ENCODE data around the gene ACBD4. TPM values are rescaled to one million over a fixed set of nuclear protein-coding genes. Genes with fewer than 3 reads are reported as not detected.

Gene ACBD4
- total RNA-seq, 1 donor from 2014 or later, result 16.3 TPM

- Histone ChIP-seq H3K36me3 (no peaks in the 10 kb centered on the region), H3K27ac (no peak overlapping the region), H3K4me3 (no peak overlapping the region), H3K4me1 (peaks cover 13% of the 10 kb centered on the region), H3K9me3 (no peaks in the 10 kb centered on the region), H3K27me3 (no peaks in the 10 kb centered on the region)
- intact Hi-C loops (cut with DNase I), result no loop called here
- ATAC-seq, result no peak
- no peak for TF ChIP-seq CTCF (IDR thresholded peaks at IDR 0.05)
- DNase-seq, result no peak
These were observed 42.1 kb downstream of the ACBD4 start for GRCh38 chr17:45177563-45177962.

- no peak for ATAC-seq
- Histone ChIP-seq H3K4me3 (no peak overlapping the region), H3K36me3 (no peaks in the 10 kb centered on the region), H3K27me3 (no peaks in the 10 kb centered on the region), H3K9me3 (no peaks in the 10 kb centered on the region), H3K27ac (no peak overlapping the region), H3K4me1 (no peaks in the 10 kb centered on the region)
- no peak for DNase-seq
- intact Hi-C loops (cut with DNase I), result no loop called here
- no peak for TF ChIP-seq CTCF (IDR thresholded peaks at IDR 0.05)
These were observed 48.7 kb downstream of the ACBD4 start for GRCh38 chr17:45184144-45184543.

- H3K36me3 ChIP-seq, result no peaks in the 10 kb centered on the region
- intact Hi-C loops (cut with DNase I), result no loop called here
- no peaks in the 10 kb centered on the region for H3K9me3 ChIP-seq
- H3K4me1 ChIP-seq, result no peaks in the 10 kb centered on the region
- no peak overlapping the region for H3K27ac ChIP-seq
- DNase-seq (no peak), ATAC-seq (no peak)
- H3K27me3 ChIP-seq, result no peaks in the 10 kb centered on the region
- no peak overlapping the region for H3K4me3 ChIP-seq
- TF ChIP-seq CTCF (IDR thresholded peaks at IDR 0.05), result no peak
These were observed 51.4 kb downstream of the ACBD4 start for GRCh38 chr17:45186801-45187354.

- Histone ChIP-seq H3K27me3 (no peaks in the 10 kb centered on the region), H3K4me1 (no peaks in the 10 kb centered on the region), H3K27ac (no peak overlapping the region), H3K36me3 (no peaks in the 10 kb centered on the region), H3K9me3 (no peaks in the 10 kb centered on the region), H3K4me3 (no peak overlapping the region)
- no peak for TF ChIP-seq CTCF (IDR thresholded peaks at IDR 0.05)
- no peak for DNase-seq
- no peak for ATAC-seq
- intact Hi-C loops (cut with DNase I), result no loop called here
These were observed 53.5 kb downstream of the ACBD4 start for GRCh38 chr17:45189009-45189408.

- TF ChIP-seq CTCF (IDR thresholded peaks at IDR 0.05), result no peak
- Histone ChIP-seq H3K27me3 (no peaks in the 10 kb centered on the region), H3K4me1 (no peaks in the 10 kb centered on the region), H3K27ac (no peak overlapping the region), H3K4me3 (no peak overlapping the region), H3K36me3 (no peaks in the 10 kb centered on the region), H3K9me3 (no peaks in the 10 kb centered on the region)
- DNase-seq (no peak), ATAC-seq (no peak)
- intact Hi-C loops (cut with DNase I), result no loop called here
These were observed 55.2 kb downstream of the ACBD4 start for GRCh38 chr17:45190503-45191255.

Small RNAs within 50 kb of the gene (microRNA-seq; reads per million reads assigned to microRNA genes)
- not detected for gene MIR6784 (ENCODE audit: borderline microRNAs expressed)

Other genes starting within 250 kb of the ACBD4 start
- gene EFTUD2, start 236.2 kb upstream of the ACBD4 start, total RNA-seq, result 74.4 TPM
- not detected for gene GFAP, start 220.2 kb upstream of the ACBD4 start, total RNA-seq
- 0.32 TPM for gene KIF18B, start 187.9 kb upstream of the ACBD4 start, total RNA-seq
- gene C1QL1, start 167.4 kb upstream of the ACBD4 start, total RNA-seq, result 0.52 TPM
- gene DCAKD, start 84.1 kb upstream of the ACBD4 start, total RNA-seq, result 21.8 TPM
- 107 TPM for gene NMT1, start 74.4 kb upstream of the ACBD4 start, total RNA-seq
- 37.0 TPM for gene PLCD3, start 3.2 kb upstream of the ACBD4 start, total RNA-seq
- gene HEXIM1, start 12.8 kb downstream of the ACBD4 start, total RNA-seq, result 36.1 TPM
- gene HEXIM2, start 26.2 kb downstream of the ACBD4 start, total RNA-seq, result 5.7 TPM
- 62.3 TPM for gene FMNL1, start 86.2 kb downstream of the ACBD4 start, total RNA-seq
- not detected for gene SPATA32, start 126.4 kb downstream of the ACBD4 start, total RNA-seq
- gene MAP3K14, start 181.3 kb downstream of the ACBD4 start, total RNA-seq, result 9.9 TPM

All from upper lobe of right lung (tissue), 1 donor.